PC-9 (cell line): Measurements from ENCODE around the gene P2RX7.

Experiments used
- EZH2 ChIP-seq: fragments of 200-600 bp; sonication (generic); IDR thresholded peaks from 2 replicates; pipeline ENCODE4 v1.8.0; 2017; ENCODE audit warnings: antibody characterized with exemption, low read depth
- TF ChIP-seq, protein P1 (sequence below): fragments of 200-600 bp; sonication (generic); conservative IDR thresholded peaks from 2 replicates; pipeline ENCODE4 v1.6.1; 2017; ENCODE audit warnings: mixed run types, antibody characterized with exemption, mild to moderate bottlenecking, moderate library complexity

GRCh38 chr12:121115530-121115929 is 17.1 kb upstream of the P2RX7 start:
- TF ChIP-seq, protein P1, sequence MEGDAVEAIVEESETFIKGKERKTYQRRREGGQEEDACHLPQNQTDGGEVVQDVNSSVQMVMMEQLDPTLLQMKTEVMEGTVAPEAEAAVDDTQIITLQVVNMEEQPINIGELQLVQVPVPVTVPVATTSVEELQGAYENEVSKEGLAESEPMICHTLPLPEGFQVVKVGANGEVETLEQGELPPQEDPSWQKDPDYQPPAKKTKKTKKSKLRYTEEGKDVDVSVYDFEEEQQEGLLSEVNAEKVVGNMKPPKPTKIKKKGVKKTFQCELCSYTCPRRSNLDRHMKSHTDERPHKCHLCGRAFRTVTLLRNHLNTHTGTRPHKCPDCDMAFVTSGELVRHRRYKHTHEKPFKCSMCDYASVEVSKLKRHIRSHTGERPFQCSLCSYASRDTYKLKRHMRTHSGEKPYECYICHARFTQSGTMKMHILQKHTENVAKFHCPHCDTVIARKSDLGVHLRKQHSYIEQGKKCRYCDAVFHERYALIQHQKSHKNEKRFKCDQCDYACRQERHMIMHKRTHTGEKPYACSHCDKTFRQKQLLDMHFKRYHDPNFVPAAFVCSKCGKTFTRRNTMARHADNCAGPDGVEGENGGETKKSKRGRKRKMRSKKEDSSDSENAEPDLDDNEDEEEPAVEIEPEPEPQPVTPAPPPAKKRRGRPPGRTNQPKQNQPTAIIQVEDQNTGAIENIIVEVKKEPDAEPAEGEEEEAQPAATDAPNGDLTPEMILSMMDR: no peak
- no peak for TF ChIP-seq EZH2
